Measurements from ENCODE around the gene CDH13.

The CDH13 gene

GRCh38 chr16:82628711-82629110 lies 1.9 kb downstream of the CDH13 start:
- no peak for DNase-seq

- DNase-seq, result no peak
These were observed 2.8 kb downstream of the CDH13 start for GRCh38 chr16:82629441-82630027.

- no peak for DNase-seq
These were observed 3.5 kb downstream of the CDH13 start for GRCh38 chr16:82630219-82630618.

- DNase-seq, result no peak
These were observed 3.9 kb downstream of the CDH13 start for GRCh38 chr16:82630688-82631087.

- no peak for DNase-seq
These were observed 5.2 kb downstream of the CDH13 start for GRCh38 chr16:82631701-82632685.

GRCh38 chr16:82633964-82634600 lies 7.3 kb downstream of the CDH13 start:
- no peak for DNase-seq

GRCh38 chr16:82634955-82635610 lies 8.3 kb downstream of the CDH13 start:
- DNase-seq, result no peak

GRCh38 chr16:82636485-82636884 lies 9.7 kb downstream of the CDH13 start:
- no peak for DNase-seq

GRCh38 chr16:82636958-82637357 lies 10.2 kb downstream of the CDH13 start:
- DNase-seq, result no peak

- no peak for DNase-seq
These were observed 11.5 kb downstream of the CDH13 start for GRCh38 chr16:82638095-82638798.

GRCh38 chr16:82639263-82639662 lies 12.5 kb downstream of the CDH13 start:
- DNase-seq, result no peak

GRCh38 chr16:82639666-82640336 lies 13.0 kb downstream of the CDH13 start:
- DNase-seq, result peak in 1 of 2 experiments; percentile 1

- no peak for DNase-seq
These were observed 14.7 kb downstream of the CDH13 start for GRCh38 chr16:82641336-82641984.

GRCh38 chr16:82643136-82643535 lies 16.4 kb downstream of the CDH13 start:
- no peak for DNase-seq

GRCh38 chr16:82643936-82644630 lies 17.3 kb downstream of the CDH13 start:
- no peak for DNase-seq

GRCh38 chr16:82646504-82646903 lies 19.7 kb downstream of the CDH13 start:
- no peak for DNase-seq

GRCh38 chr16:82649766-82650165 lies 23.0 kb downstream of the CDH13 start:
- DNase-seq, result no peak

- DNase-seq, result no peak
These were observed 24.0 kb downstream of the CDH13 start for GRCh38 chr16:82650804-82651203.

GRCh38 chr16:82651921-82652601 lies 25.3 kb downstream of the CDH13 start:
- no peak for DNase-seq

- DNase-seq, result no peak
These were observed 26.1 kb downstream of the CDH13 start for GRCh38 chr16:82652826-82653225.
